ENCODE measurements around the gene TIMM44.
A peak's percentile ranks its signal among the peaks of the same experiment; 100 is the strongest.

The TIMM44 gene

DNA sequence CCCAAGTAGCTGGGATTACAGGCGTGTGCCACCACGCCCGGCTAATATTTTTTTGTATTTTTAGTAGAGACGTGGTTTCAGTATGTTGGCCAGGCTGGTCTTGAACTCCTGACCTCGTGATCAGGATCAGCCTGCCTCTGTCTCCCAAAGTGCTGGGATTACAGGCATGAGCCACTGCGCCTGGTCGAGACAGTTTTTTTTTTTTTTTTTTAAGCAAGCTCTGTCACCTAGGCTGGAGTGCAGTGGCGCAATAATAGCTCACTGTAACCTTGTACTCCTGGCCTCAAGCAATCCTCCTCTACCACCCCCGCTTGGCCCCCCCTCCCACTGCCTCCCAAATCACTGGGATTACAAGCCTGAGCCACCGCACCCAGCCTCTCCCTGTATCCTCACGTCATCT, 46.2 kb downstream of the TIMM44 start:
- DNase-seq: no peak

DNA sequence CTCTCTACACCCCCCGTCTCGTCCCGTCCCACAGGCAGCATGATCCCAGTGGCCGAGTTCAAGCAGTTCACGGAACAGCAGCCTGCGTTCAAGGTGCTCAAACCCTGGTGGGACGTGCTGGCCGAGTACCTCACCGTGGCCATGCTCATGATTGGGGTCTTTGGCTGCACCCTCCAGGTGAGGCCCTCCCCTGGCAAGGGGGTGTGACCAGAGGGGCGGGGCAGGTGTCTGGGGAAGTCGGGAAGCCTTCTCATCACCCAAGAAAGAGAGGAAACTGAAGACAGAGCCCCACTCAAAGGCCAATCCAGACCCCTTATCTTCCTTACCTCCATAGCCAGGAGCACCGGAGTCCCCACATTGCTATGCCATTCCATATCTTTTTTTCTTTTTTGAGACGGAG, 47.9 kb downstream of the TIMM44 start:
- no peak for DNase-seq

DNA sequence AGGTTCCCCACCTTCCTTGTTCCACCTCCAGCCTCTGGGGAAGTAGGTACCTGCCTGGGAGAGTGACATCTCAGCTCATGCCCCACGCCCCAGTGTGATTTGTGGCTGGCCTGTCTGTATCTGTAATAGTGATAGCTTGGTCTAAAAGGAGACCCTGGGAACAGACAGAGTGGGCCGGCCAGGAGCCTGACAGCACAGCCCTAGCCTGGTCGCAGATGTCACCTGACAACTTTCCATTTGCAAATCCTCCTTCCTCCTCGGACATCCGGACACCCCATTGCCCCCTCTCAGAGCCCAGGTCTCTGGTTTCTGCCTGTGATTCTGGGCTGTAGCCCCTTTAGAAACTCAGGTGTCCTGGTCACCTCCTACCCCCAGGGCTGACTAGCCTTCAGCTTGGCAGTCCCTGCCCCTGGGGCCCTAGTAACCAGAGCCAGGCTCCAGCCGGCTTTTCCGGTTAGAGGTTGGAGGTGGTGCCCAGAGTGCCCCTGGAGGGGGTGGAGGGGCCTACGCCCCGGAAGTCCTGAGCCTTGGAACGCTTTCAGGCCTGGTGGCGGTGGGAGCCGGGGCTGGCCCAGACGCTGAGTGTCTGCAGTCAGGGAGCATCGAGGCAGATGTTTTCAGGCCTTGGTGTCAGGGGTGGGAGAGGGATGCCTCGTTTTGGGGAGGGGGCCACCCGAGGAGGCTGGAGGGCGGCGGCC, 48.7 kb downstream of the TIMM44 start:
- DNase-seq: peak; percentile 64

DNA sequence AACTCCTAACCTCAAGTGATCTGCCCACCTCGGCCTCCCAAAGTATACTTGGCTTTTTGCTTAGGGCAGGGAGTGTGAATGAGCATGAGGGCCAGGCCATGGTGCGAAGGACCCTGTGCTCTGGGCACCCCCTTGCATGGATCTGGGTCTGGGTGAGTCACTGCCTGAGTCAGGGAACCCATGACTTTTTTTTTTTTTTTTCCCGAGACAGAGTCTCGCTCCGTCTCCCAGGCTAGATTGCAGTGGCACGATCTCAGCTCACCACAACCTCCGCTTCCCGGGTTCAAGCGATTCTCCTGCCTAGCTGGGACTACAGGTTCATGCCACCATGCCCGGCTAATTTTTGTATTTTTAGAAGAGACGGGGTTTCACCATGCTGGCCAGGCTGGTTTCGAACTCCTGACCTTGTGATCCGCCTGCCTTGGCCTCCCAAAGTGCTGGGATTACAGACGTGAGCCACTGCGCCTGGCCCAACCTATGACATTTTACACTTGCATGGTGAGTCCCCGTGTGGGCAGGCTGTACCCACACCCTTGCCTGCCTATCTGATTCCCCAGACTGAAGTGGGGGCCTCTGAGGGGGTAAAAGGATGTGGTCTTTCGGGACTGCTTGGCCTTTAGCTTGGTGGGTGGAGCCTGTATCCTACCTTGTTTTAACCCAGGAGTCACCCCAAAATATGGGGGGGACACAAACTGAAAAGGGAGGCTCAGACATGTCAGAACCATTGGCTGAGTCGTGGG, 49.9 kb downstream of the TIMM44 start:
- DNase-seq: peak; percentile 66

DNA sequence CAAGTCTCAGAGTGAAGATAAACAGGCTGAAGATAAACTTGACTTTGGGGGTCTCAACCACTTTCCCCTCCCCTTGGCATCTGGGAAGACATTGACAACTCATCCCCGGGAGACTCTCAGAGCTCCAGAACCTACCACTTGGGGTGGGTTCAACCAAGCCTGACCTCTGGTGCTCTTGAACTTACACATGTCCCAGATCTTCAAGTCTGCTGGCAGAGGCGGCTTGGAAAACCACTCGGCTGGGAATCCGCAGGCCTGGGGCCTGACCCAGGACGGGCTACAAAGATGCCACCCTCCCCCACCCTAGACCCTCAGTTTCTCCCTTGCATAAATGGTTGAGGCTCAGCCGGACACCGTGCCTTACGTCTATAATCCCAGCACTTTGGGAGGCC, 54.6 kb downstream of the TIMM44 start:
- peak; percentile 51 for DNase-seq

DNA sequence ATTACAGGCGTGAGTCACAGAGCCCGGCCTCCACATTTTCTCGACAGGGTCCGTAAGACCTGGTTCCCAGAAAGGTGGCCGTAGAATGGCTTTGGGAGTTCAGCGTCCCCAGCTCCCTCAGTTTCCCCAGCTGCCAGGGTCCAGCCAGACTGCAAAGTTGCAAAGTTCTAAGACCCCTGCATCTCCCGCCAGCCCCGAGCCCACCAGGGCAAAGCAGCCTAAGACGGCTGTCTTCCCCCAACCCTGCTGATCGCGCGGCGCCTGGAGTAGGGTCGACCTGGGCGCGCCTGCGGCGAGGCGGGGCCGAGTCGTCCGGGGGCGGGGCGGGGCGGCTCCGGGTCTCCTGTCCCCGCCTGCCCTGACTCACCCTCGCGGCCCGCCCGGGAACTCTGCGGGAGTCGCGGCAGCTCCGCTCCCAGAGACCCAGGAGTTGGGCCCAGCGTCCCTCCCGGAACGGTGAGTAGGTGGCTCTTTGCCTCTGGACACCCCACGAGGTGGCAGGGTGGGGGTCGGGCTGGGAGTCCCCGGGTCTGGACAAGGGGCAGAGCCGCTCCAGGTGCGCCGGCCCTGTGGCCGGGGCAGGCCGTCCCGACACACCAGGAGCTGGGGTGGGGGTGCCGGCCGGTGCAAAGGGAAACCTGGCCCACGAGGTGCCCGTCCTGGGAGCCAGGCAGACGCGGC, 55.2 kb downstream of the TIMM44 start, which contains the start of gene LRRC8E:
TSS of gene LRRC8E (plus strand) at position 366 of the 681 bp plus-strand sequence. CDS start 7,094 bp downstream, outside the sequence.
- peak; percentile 94 for DNase-seq

DNA sequence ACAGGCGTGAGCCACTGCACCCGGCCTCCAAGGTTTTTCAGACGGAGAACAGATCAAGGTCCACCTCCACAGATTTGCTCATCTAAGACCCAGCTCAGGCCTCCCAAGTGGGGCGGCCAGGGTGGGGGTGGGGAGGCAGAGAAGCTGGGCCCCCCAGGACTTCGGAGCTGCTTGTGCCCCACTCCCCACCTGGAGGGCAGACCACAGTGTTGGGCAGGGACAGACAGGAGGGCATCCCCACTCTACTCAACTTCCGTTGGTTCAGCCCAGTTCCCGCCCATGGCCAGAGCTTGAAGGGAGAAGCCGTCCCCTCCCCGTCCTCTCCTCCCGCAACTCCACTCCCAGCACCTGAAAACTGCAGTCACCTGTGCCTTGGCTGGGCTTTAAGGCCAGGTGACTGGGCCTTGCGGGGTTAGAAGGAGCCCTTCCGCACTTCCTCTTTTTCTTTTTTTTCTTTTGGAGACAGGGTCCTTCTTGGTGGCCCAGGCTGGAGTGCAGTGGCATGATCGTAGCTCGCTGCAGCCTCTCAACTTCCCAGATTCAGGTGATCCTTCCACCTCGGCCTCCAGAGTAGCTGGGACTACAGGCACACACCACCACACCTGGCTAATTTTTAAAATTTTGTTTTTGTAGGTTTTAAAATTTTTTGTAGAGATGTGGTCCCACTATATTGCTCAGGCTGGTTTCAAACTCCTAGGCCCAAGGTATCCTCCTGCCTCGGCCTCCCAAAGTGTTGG, 55.9 kb downstream of the TIMM44 start:
- DNase-seq: no peak

DNA sequence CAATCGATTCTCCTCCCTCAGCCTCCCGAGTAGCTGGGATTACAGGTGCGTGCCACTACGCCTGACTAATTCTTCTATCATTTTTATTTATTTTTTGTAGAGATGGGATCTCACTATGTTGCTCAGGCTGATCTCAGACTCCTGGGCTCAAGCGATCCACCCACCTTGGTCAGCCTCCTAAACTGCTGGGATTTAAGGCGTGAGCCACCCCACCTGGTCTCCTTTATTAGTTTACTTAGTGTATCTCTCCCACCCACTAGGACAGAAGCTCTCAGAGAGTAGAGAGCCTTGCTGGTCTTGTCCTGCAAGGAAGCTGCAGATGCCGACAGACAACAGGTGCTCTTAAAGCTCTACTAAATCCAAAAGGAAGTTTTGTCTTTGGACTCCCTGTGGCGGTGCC, 57.6 kb downstream of the TIMM44 start:
- no peak for DNase-seq

DNA sequence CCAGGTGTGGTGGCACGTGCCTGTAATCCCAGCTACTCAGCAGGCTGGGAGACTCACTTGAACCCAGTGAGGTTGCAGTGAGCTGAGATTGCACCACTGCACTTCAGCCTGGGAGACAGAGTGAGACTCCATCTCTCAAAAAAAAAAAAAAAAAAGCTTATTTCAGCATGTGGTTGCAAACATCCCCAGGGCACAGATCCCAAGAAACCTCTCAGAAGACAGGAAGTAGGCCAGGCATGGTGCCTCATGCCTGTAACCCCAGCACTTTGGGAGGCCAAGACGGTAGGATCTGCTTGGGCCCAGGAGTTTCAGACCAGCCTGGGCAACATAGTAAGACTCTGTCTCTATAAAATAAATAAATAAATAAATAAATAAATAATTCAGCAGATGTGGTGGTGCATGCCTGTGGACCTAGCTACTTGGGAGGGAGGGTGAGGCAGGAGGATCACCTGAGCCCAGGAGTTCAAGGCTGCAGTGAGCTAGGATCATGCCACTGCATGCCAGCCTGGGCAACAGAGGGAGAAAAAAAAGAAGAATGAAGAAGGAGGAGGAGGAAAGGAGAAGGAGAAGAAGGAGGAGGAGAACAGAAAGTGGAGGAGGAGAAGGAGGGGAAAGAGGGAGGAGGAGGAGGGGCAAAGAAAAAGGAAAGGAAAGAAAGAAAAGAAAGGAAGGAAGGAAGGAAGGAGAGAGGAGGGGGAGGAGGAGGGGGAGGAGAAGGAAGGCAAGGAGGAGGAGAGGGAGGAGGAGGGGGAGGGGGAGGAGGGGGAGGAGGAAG, 59.5 kb downstream of the TIMM44 start:
- DNase-seq: peak; percentile 50

DNA sequence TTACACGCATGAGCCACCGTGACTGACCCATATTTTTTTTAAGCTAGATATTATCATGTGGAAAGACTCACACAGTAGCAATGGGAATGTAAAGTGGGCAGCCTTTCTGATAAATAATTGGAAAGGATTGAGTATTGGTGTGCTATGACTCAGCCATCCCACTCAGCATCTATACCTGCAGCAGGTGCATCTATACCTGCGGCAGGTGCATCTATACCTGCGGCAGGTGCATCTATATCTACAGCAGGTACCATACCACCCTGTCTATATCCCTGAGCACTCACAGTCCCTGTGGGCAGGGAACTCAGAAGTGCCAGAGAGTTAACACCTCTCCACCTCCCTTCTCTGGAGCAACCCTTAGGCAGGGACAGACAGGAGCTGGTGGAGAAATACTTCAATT, 60.4 kb downstream of the TIMM44 start:
- DNase-seq: no peak

DNA sequence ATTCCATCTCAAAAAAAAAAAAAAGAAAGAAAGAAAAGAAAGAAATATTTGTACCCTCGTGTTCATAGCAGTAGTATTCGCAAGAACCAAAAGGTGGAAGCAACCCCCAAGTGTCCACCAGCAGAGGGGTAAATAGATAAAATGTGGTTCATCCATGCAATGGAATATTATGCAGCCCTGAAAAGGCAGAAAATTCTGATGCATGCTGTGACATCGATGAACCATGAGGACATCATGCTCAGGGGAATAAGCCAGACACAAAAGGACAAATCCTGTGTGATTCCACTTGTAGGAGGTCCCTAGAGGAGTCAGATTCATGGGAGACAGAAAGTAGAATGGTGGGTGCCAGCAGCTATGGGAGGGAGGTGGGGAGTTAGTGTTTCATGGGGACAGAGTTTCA, 61.6 kb downstream of the TIMM44 start:
- no peak for DNase-seq

DNA sequence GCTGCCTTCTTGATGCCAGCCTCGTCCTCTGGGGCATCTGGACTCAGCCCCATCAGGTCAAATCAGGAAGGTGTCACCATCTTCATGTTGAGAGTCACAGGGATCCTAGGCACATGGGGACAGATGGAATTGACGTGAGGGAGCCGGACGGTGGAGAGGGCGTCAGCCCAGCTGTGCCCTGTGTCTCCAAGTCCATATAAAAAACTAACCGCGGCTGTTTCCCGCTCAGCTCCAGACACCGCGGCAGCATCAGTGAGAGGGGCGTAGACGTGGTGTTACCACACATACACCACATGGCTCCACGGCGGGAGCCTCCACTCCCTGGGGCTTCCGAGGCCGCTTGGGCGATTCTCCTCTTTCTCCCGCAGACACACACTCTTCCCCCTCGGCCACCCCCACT, 63.6 kb downstream of the TIMM44 start:
- no peak for DNase-seq

DNA sequence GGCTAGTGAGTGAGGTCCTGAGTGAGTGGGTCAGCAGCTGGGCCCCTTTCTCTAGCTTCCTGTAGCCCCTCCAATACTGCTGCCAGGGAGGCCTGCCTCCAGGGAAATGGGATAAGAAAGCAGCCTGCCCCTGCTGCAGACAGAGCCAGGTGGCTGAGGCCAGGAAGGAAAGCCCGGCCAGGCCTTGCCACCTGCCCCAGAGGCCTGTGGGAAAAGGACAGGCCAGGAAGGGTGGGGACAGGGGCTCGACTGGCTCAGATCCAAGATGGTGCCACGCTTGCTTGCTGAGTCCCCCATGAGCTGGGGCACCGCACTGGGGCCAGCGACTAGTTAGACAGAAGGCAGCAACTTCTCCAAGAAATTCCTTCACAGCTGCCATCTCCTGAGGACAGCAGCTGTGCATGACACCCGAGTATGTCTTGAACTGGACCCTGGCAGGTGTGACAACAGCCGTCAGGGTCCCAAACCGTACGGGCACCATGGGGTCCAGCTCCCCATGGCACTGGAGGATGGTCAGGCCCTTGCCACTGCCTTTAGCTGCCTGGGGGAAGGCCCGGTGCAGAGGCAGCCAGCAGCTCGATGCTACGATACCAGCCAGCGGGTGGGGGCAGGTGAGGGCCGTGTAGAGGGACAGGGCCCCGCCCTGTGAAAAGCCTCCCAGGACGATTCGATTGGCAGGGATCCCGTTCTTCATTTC, 64.2 kb downstream of the TIMM44 start:
- no peak for DNase-seq

DNA sequence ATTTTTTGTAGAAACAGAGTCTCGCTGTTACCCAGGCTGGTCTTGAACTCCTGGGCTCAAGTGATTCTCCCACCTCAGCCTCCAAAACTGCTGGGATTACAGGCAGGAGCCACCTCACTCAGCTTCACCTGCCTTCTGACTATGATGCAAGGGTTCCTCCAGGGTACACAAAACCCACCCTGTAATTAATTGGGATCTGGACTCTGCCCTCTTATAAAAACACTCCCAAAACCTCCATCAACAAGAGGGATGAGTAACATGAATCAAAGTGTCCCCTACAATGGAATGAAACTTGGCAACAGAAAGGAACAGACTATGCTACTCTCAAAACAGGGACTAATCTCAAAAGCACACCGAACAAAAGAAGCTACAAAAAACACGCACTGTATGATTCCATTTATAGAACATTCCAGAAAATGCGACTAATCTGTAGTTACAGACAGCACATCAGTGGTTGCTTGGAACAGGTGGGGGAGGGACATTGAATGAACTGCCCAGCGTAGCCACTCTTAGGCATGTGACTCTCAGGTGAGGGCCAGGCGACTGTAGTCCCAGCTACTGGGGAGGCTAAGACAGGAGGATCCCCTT, 66.1 kb downstream of the TIMM44 start:
- DNase-seq: no peak
